Activated CD8-positive, alpha-beta T cell treated with anti-CD3 and anti-CD28 coated beads for 36 hours (primary cell): ENCODE measurements around the gene DNTT. TPM values are rescaled to one million over a fixed set of nuclear protein-coding genes. Genes with fewer than 3 reads are reported as not detected.
A peak's percentile ranks its signal among the peaks of the same experiment; 100 is the strongest.

Experiments used
- ATAC-seq: fragments of 200-7000 bp; cut with Tn5 transposase; one replicate; pipeline ENCODE4 v1.10.0; 2021; ENCODE audit warnings: mild to moderate bottlenecking, moderate library complexity
- CTCF ChIA-PET: fragments of 350-600 bp; sonication (Branson Sonifier 250); formaldehyde crosslinking; loops from one replicate; lab custom pipeline; 2021; ENCODE audit warnings: antibody characterized with exemption; lab: Charles Lee
- POLR2A ChIA-PET: fragments of 350-600 bp; sonication (Branson Sonifier 250); formaldehyde crosslinking; loops from one replicate; lab custom pipeline; 2021; ENCODE audit warnings: antibody characterized with exemption; lab: Charles Lee
- DNase-seq: peaks from one replicate; pipeline ENCODE4 v3.0.0-alpha.2; 2020
- H3K27ac Mint-ChIP-seq: one replicate; pipeline ENCODE4 v1.8.0; 2021; ENCODE audit warnings: mild to moderate bottlenecking, mixed read lengths
- H3K27me3 Mint-ChIP-seq: one replicate; pipeline ENCODE4 v1.8.0; 2021; ENCODE audit warnings: mixed read lengths
- H3K36me3 Mint-ChIP-seq: one replicate; pipeline ENCODE4 v1.8.0; 2021; ENCODE audit warnings: low read depth, mixed read lengths
- H3K4me1 Mint-ChIP-seq: one replicate; pipeline ENCODE4 v1.8.0; 2021; ENCODE audit warnings: low read depth, mixed read lengths
- H3K4me3 Mint-ChIP-seq: one replicate; pipeline ENCODE4 v1.8.0; 2021; ENCODE audit warnings: mild to moderate bottlenecking, moderate library complexity, mixed read lengths
- H3K9me3 Mint-ChIP-seq: one replicate; pipeline ENCODE4 v1.8.0; 2021; ENCODE audit warnings: mixed read lengths
- CTCF ChIP-seq: fragments of 200-600 bp; IDR thresholded peaks from one replicate; pipeline ENCODE4 v1.8.0; 2022; ENCODE audit warnings: antibody characterized with exemption, mild to moderate bottlenecking
- intact Hi-C: fragments of 100-400 bp; cut with micrococcal nuclease; formaldehyde crosslinking; loops from one replicate; pipeline ENCODE4 v1.10.0; 2022
- total RNA-seq, 2 experiments: library from RNA; stranded (reverse); gene quantifications; one replicate each; pipeline ENCODE4 v1.2.3, GENCODE V29; 2021

DNTT gene
- total RNA-seq, 2 experiments from 2014 or later = not detected

- H3K27me3 Mint-ChIP-seq = peaks cover 2% of the 10 kb centered on the region
- no peaks in the 10 kb centered on the region for H3K36me3 Mint-ChIP-seq
- no peaks in the 10 kb centered on the region for H3K4me1 Mint-ChIP-seq
- no peak for DNase-seq
- intact Hi-C loops = no loop called here
- CTCF ChIA-PET = interaction anchor here (0.8 to 1.2 kb wide), 2 partner anchors 36 to 52 kb away, joined by 4 read pairs; no protein-coding TSS in a partner anchor
- no peak for ATAC-seq
- no peak overlapping the region for H3K4me3 Mint-ChIP-seq
- TF ChIP-seq CTCF = no peak
- POLR2A ChIA-PET = no interaction called here
- no peak overlapping the region for H3K27ac Mint-ChIP-seq
- no peaks in the 10 kb centered on the region for H3K9me3 Mint-ChIP-seq
Observed at GRCh38 chr10:96281444-96282029, 22.7 kb upstream of the DNTT start.

- ChIA-PET POLR2A (no interaction called here), CTCF (interaction anchor here (1.7 kb wide), 1 partner anchor 54 kb away, joined by 6 read pairs; no protein-coding TSS in a partner anchor)
- Mint-ChIP-seq H3K4me3 (no peak overlapping the region), H3K9me3 (no peaks in the 10 kb centered on the region), H3K27me3 (peaks cover 2% of the 10 kb centered on the region), H3K36me3 (no peaks in the 10 kb centered on the region), H3K4me1 (peaks cover 13% of the 10 kb centered on the region), H3K27ac (no peak overlapping the region)
- intact Hi-C loops = no loop called here
- no peak for ATAC-seq
- no peak for DNase-seq
- TF ChIP-seq CTCF = no peak
Observed at GRCh38 chr10:96283351-96283750, 20.9 kb upstream of the DNTT start.

- intact Hi-C loops = no loop called here
- peaks cover 2% of the 10 kb centered on the region for H3K27me3 Mint-ChIP-seq
- ChIA-PET POLR2A (no interaction called here), CTCF (interaction anchor here (1.7 kb wide), 1 partner anchor 54 kb away, joined by 6 read pairs; no protein-coding TSS in a partner anchor)
- H3K36me3 Mint-ChIP-seq = no peaks in the 10 kb centered on the region
- H3K4me1 Mint-ChIP-seq = peaks cover 14% of the 10 kb centered on the region
- no peak overlapping the region for H3K27ac Mint-ChIP-seq
- no peak for TF ChIP-seq CTCF
- no peaks in the 10 kb centered on the region for H3K9me3 Mint-ChIP-seq
- no peak for DNase-seq
- no peak for ATAC-seq
- H3K4me3 Mint-ChIP-seq = no peak overlapping the region
Observed at GRCh38 chr10:96283756-96284155, 20.5 kb upstream of the DNTT start.

GRCh38 chr10:96285331-96285752 is 18.9 kb upstream of the DNTT start:
- Mint-ChIP-seq H3K27ac (no peak overlapping the region), H3K9me3 (no peaks in the 10 kb centered on the region), H3K4me3 (no peak overlapping the region), H3K27me3 (no peaks in the 10 kb centered on the region), H3K4me1 (peaks cover 14% of the 10 kb centered on the region), H3K36me3 (no peaks in the 10 kb centered on the region)
- no peak for DNase-seq
- ATAC-seq = no peak
- ChIA-PET CTCF (interaction anchor here (2.7 kb wide), 1 partner anchor 55 kb away, joined by 32 read pairs; no protein-coding TSS in a partner anchor), POLR2A (no interaction called here)
- no peak for TF ChIP-seq CTCF
- intact Hi-C loops = no loop called here

GRCh38 chr10:96287392-96288105 is 16.7 kb upstream of the DNTT start:
- H3K4me3 Mint-ChIP-seq = peak overlapping the region; percentile 22
- no peaks in the 10 kb centered on the region for H3K36me3 Mint-ChIP-seq
- H3K4me1 Mint-ChIP-seq = peaks cover 14% of the 10 kb centered on the region
- CTCF ChIA-PET = interaction anchor here (1.1 to 2.7 kb wide), 4 partner anchors 16 to 271 kb away, joined by 3 to 32 read pairs (median 4); partner anchors contain the start of gene BLNK
- peaks cover 2% of the 10 kb centered on the region for H3K27me3 Mint-ChIP-seq
- DNase-seq (no peak), ATAC-seq (peak; percentile 45)
- POLR2A ChIA-PET = no interaction called here
- intact Hi-C loops = no loop called here
- H3K27ac Mint-ChIP-seq = no peak overlapping the region
- no peaks in the 10 kb centered on the region for H3K9me3 Mint-ChIP-seq
- TF ChIP-seq CTCF = no peak
